ENCODE data around the gene BCL7C.
A peak's percentile ranks its signal among the peaks of the same experiment; 100 is the strongest.
"Not testable (repeated sequence)": the region's sequence is repeated elsewhere in the genome, so short reads cannot be mapped to it uniquely, and the experiment has no call there.

Gene BCL7C

DNA sequence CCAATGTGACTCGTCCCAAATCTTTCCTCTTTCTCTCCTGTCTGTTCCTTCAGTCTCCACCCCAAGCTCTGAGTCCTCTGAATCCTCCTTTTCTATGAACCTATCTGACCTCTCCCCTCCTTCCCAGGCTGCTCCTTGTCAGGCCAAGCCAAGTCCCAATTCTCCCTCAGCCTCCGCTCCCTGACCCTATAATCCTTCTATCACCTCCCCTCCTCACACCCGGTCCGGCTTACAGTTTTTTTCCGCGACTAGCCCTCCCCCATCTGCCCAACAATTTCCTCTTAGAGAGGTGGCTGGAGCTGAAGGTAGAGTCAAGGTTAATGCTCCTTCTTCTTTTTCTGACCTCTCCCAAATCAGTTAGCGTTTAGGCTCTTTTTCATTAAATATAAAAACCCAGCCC, 33.1 kb downstream of the BCL7C start:
- not testable (repeated sequence) for DNase-seq

DNA sequence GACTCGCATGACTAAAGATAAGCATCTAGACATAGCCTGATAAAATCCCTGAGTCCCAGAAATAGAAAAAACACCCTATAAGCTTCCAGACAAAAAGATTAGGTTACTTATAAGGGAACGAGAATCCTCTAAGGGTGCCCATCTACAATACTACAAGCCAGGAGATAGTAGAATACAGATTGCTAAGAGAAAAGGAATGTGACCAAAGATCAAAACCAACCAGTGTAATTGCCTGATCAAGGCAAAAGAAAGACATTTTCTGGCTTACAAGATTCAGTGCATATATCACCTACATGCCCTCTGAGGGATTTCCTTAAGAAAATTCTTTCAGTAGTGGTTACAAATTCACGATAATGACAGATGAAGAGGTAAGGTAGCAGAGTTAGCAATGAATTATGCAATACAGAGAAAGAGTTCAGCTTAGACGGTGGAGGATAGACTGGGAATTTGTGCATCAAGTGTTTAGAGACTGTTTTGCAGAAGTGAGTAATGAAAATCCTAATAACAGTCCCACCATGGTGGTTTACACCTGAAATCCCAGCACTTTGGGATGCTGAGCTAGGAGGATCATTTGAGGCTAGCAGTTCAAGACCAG, 35.0 kb downstream of the BCL7C start:
- DNase-seq, result no peak

DNA sequence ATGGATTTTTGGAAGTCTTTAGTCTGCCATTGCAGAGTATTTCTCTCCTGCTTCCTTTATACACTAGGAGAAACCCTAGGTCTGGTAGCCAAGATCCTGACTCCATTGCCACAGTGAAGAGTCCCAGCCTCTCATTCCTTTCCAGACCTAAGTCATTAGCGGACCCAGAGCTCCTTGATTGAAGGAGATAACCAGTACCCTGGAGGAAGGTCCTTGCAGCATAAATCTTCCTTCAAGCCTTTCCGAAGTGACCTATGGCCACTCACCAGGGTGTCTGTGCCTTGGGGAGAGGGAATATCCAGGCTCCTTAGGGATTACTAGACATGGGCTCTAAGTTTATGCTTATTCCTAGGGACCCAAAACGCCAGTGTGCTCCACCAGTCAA, 35.8 kb downstream of the BCL7C start:
- DNase-seq, result no peak

DNA sequence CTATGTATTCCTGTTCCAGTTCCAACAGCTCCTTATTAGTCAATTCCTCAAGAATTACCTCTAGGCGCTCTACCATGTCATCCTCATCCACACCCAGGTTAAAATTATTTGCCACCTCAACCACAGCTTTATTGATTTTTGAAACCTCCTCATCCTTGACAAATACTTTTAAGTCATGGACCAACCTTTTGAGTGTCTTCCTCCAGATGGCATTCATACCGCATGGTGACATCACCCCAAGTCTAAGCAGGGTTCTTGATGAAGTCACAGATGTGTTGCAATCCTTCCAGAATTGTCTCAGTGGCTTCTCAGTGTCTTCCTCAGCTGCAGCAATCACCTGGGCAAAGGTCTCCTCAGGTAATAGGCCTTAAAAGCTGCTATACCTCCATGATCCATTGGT, 40.1 kb downstream of the BCL7C start:
- no peak for DNase-seq

DNA sequence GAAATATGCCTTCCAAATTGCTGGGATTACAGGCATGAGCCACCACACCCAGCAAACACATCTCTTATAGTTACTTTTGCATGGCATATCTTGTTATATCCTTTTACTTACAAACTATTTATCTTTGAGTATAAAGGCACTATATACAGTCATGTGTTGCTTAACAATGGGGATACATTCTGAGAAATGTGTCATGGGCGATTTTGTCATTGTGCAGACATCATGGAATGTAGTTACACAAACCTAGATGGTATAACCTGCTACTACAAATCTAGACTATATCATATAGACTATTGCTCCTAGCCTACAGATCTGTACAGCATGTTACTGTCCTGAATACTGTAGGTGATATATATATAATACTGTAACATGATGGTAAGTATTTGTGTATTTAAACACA, 43.6 kb downstream of the BCL7C start:
- no peak for DNase-seq

DNA sequence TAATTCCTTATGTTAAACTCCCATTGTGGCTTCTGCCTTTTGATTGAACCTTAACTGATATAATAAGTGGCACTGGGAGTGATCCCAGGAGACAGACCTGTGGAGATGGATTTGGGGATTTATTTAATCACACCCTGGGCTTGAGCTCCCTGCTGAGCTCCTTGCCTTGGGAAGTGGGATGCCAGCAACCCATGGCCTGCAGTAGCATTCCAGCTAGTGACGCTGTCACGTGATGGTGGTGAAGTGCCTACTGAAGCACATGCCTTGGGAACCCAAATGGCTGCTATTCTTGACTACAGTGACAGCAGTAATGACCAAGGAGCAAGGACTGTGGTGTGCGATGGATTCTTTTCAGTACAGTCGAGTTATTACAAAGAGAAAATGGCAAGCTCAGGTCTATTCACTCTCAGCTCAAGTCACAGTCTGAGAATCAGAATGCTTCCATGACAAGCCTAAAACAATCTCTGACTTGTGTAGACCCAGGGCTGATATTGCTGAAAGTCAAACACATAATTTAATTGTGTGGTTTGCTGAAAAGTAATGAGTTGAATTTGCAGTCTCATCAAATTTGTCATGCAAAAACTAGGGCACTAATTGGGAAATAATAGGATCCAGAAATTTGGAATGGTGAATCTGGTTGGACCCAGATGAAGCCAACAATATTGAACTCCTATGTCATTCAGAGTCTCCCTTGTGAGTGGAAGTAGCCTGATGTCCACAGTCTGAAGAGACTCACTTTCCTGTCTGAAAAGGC, 47.1 kb downstream of the BCL7C start:
- DNase-seq, result no peak

DNA sequence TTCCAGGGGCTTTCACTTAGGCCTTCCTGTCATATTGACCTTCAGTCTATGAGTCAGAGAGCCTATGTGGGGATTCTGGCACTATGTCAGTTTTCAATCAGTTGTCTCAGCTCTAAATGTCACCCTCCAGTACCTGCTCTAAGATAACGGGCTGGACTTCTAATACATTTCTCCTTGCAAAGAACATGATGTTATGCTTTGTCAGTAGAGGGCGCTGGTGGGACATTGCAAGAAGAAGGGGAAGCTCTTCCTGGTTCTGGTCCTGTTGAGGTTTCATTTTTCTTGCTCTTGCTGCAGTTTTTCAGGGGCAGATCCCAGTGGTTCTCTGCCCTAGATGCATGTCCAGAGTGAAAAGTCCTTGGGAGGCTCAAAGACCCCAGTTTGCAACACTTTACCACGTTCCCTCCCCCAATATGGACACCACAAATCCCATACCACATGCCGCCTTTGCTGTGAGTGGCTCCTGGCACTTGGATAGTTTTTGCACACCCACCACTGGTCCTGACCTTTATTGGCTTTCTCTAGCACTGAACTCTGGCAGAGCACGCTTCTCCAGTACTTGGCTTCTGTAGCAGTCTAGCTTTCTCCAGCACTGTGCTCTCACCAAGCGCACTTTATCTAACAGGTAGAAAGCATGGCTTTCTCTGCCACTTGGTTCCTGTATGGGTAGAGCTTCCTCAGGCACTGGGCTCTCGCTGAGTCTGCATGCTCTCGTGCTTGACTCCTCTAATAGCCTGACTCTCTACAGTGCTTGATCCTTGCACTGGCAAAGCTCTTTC, 49.0 kb downstream of the BCL7C start:
- peak; percentile 70 to 75 for DNase-seq

DNA sequence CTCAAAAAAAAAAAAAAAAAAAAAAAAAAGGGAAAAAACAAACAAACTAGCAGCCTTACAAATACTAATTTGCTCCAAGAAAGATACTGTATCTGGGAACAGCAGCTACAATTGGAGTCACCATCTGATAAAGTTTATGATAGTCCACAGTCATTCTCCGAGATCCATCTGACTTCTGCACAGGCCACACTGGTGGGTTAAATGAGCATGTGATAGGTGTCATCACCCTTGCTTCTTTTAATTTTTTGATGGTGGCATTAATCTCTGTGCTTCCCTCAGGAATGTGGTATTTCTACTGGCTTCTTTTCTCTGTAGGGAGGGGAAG, 49.6 kb downstream of the BCL7C start:
- no peak for DNase-seq

DNA sequence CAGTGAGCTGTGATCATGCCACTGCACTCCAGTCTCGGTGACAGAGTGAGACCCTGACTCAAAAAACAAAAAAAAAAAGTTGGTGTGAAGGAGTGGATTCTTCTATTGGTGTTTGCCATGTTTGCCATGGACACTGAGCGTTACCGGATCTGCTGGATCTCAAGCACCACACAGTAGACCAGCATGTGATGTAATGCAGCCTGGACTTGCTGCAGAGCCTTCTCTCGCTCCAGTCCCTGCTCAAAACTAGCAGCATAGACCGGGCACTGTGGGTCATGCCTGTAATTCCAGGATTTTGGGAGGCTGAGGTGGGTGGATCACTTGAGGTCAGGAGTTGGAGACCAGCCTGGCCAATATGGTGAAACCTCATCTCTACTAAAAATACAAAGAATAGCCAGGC, 50.4 kb downstream of the BCL7C start:
- DNase-seq, result no peak

DNA sequence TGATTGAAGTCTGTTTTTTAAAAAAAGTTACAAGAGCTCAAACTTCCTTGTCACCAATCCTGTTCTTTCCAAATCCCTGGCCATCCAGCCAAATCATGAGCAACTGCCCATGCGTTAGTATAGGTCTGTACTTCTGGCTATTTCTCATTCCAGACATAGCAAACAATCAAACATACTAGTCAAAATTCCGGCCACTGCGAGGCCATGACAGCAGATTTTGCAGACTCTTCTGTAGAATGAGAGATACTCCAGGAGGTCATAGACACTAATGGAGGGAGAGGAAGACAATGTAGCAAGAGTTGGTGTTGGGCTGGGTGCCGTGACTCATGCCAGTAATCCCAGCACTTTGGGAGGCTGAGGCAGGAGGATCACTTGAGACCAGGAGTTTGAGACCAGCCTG, 50.9 kb downstream of the BCL7C start:
- DNase-seq, result no peak

DNA sequence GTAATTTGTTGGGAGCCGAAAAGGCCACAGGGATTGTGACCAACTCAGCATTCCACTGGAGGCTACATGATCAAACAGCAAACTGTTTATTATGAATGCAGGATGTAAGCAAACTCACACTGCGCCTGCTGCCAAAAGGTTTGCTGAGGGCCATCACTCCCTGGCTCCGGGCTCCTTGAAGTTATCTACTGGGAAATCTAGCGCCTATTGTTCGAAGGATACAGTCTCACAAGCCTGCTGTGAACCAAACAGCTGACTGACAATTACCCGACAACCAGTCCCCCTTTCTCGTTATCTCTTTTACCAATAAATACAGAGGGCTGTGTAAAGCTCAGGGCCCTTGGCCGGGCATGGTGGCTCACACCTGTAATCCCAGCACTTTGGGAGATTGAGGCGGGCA, 52.5 kb downstream of the BCL7C start:
- DNase-seq, result no peak

DNA sequence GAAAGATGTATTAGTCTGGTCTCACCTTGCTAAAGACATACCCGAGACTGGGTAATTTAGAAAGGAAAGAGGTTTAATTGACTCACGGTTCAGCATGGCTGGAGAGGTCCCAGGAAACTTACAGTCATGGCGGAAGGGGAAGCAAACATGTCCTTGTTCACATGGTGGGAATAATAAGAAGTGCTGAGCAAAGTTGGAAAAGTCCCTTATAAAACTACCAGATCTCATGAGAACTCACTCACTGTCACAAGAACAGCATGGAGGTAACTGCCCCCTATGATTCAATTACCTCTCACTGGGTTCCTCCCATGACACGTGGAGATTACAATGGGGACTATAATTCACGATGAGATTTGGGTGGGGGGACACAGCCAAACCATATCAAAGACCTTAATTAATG, 53.3 kb downstream of the BCL7C start:
- DNase-seq, result no peak

DNA sequence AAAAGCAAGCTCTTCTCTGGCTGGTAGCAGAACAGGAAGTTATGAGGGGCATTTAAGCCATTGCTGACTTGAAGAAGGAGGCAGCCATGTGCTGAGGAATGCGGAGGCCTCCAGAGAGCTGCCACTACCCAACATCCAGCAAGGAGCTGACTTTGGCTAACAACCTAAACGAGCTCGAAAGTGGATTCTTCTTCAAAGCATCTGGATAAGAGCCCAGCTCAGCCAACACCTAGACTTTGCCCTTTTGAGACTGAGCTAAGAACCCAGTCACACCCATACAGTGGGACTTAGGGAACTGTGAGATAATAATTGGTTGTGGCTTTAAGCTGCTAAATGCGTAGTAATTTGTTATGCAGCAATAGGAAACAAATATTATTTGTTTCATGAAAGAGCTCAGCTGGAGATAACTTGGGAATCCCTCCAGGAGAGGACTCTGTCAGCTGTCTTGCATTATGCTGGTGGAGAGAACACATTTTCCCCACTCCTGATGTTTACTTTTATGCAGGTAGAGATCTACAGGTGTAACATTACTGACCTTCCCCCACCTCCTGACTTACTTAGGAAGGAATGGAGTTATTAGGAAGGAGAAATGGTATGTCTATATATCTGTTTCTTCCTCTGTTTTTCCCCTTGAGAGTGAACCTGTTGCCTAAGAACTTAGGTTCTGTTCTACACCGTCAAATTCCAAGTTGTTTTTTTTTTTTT, 54.2 kb downstream of the BCL7C start:
- no peak for DNase-seq

DNA sequence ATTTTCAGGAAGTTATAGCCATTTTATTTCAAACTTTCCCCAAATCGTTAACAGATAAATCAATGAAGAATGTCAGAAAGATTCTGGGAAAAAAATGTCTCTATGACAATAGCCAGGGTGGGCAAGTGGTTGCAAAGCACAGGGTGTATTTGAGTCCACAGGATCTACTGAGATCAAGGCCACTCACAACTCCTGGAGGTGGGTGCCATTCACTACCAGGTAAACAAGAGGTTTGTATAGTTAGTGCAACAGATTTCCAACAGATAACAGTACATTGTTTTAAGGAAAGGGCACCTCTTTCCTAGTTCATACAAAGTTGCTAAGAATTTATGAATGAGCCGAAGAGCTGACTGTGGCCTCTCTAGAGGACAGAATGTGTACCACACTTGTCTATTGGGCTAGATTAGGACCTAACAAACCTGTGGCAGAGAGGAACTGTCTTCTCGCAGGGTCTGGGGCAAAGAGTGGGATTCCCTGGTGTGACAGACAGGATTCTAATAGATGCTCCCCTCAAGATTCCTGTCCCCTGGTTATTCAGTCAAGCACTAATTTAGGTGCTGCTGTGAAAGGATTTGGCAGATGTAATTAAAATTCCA, 54.9 kb downstream of the BCL7C start:
- no peak for DNase-seq

DNA sequence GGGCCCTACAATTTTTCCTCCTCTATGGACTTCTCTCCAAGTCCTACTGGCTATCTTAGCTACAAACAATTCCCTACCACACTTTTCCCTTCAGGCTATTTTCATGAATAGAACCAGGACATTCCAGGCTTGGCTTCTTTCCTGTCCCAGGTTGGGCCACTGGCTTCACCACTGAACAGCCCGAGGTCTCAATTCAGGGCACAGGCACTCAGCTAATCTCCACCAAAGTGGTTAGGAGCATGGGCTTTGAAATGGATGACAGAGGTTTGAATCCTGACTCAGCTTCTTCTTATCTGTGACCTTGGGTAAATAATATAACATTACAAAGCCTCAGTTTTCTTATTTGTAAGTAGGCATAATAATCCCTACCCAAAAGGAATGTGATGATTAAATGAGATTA, 56.0 kb downstream of the BCL7C start:
- no peak for DNase-seq
